AG04450 (cell line): Measurements from ENCODE around the gene TK2. TPM values are rescaled to one million over a fixed set of nuclear protein-coding genes. Genes with fewer than 3 reads are reported as not detected.

Experiments used
- CTCF ChIA-PET: fragments of 300-600, 350-600 bp; formaldehyde crosslinking; extraction: SDS; loops from one replicate; lab custom pipeline; 2022; ENCODE audit warnings: antibody characterized with exemption, inconsistent platforms; lab: Charles Lee
- POLR2A ChIA-PET: fragments of 350-600 bp; formaldehyde crosslinking; extraction: SDS; loops from one replicate; lab custom pipeline; 2021; ENCODE audit warnings: antibody characterized with exemption, inconsistent platforms; lab: Yijun Ruan, JAX
- DNase-seq: peaks from one replicate; pipeline ENCODE4 v3.0.0-alpha.2; 2011; ENCODE audit warnings: low read depth, low spot score
- H3K27ac ChIP-seq: one replicate; pipeline ENCODE4 v1.5.1; 2012; ENCODE audit warnings: low read depth, low read length, control low read depth
- H3K27me3 ChIP-seq: one replicate; pipeline ENCODE4 v1.6.0; 2012; ENCODE audit warnings: low read length; ENCODE audit not compliant: control insufficient read depth, insufficient read depth
- H3K4me3 ChIP-seq: 2 replicates; pipeline ENCODE4 v1.5.1; 2011; ENCODE audit warnings: mild to moderate bottlenecking, low read depth, low read length, control low read depth
- H3K9me3 ChIP-seq: 2 replicates; pipeline ENCODE4 v1.5.1; 2012; ENCODE audit warnings: low read length; ENCODE audit not compliant: control insufficient read depth, insufficient read depth
- CTCF ChIP-seq: IDR thresholded peaks from 2 replicates; pipeline ENCODE4 v1.5.1; 2011; ENCODE audit warnings: low read depth, low read length, control low read depth, inconsistent platforms
- polyA plus RNA-seq: library from polyadenylated mRNA; depleted of rRNA; stranded (reverse); fragments of >200 nt; gene quantifications from 2 replicates; pipeline ENCODE4 v1.2.3, GENCODE V29; 2011

TK2 gene
- polyA plus RNA-seq, 1 experiment, result 34.2 TPM

- no peaks in the 10 kb centered on the region for H3K27me3 ChIP-seq
- no peak overlapping the region for H3K4me3 ChIP-seq
- H3K27ac ChIP-seq, result no peak overlapping the region
- ChIA-PET POLR2A (no interaction called here), CTCF (no interaction called here)
- DNase-seq, result no peak
- H3K9me3 ChIP-seq, result no peaks in the 10 kb centered on the region
- no peak for TF ChIP-seq CTCF
These were observed 54.5 kb downstream of the TK2 start for GRCh38 chr16:66495440-66495839.

- Histone ChIP-seq H3K27me3 (no peaks in the 10 kb centered on the region), H3K4me3 (no peak overlapping the region), H3K9me3 (no peaks in the 10 kb centered on the region), H3K27ac (no peak overlapping the region)
- no peak for TF ChIP-seq CTCF
- DNase-seq, result no peak
- POLR2A ChIA-PET, result no interaction called here
- CTCF ChIA-PET, result no interaction called here
These were observed 55.0 kb downstream of the TK2 start for GRCh38 chr16:66494916-66495315.

- H3K4me3 ChIP-seq, result no peak overlapping the region
- ChIA-PET POLR2A (no interaction called here), CTCF (no interaction called here)
- H3K27me3 ChIP-seq, result no peaks in the 10 kb centered on the region
- no peak for TF ChIP-seq CTCF
- H3K9me3 ChIP-seq, result no peaks in the 10 kb centered on the region
- no peak overlapping the region for H3K27ac ChIP-seq
- no peak for DNase-seq
These were observed 56.2 kb downstream of the TK2 start for GRCh38 chr16:66493490-66494401.

- no peak for TF ChIP-seq CTCF
- DNase-seq, result no peak
- Histone ChIP-seq H3K9me3 (no peaks in the 10 kb centered on the region), H3K27ac (no peak overlapping the region), H3K4me3 (no peak overlapping the region), H3K27me3 (no peaks in the 10 kb centered on the region)
- POLR2A ChIA-PET, result no interaction called here
- CTCF ChIA-PET, result interaction anchor here (0.8 kb wide), 1 partner anchor 86 kb away, joined by 4 read pairs; no protein-coding TSS in a partner anchor
These were observed 58.2 kb downstream of the TK2 start for GRCh38 chr16:66491716-66492064.
